Subcutaneous abdominal adipose tissue (tissue), 5 donors: ENCODE results near the gene MIGA2.

Experiments used
- H3K27ac ChIP-seq: one replicate; pipeline ENCODE4 v1.7.0; 2013; ENCODE audit warnings: low read depth, mild to moderate bottlenecking, inconsistent platforms, low read length, moderate library complexity
- H3K27me3 ChIP-seq, 5 donors: one replicate each; pipeline ENCODE4 v1.7.0; 2013; ENCODE audit warnings: low read length in 5 of 5, inconsistent platforms in 1 of 5; ENCODE audit not compliant: control insufficient read depth in 5 of 5, insufficient read depth in 4 of 5
- H3K36me3 ChIP-seq, 5 donors: one replicate each; pipeline ENCODE4 v1.7.0; 2013; ENCODE audit warnings: low read length in 5 of 5; ENCODE audit not compliant: control insufficient read depth in 5 of 5, insufficient read depth in 5 of 5
- H3K4me1 ChIP-seq, 5 donors: one replicate each; pipeline ENCODE4 v1.7.0; 2013; ENCODE audit warnings: low read length in 5 of 5, mild to moderate bottlenecking in 3 of 5, moderate library complexity in 1 of 5; ENCODE audit not compliant: control insufficient read depth in 5 of 5, insufficient read depth in 5 of 5
- H3K4me3 ChIP-seq, 5 donors: one replicate each; pipeline ENCODE4 v1.7.0; 2013; ENCODE audit warnings: low read length in 5 of 5, low read depth in 1 of 5
- H3K9ac ChIP-seq, 5 donors: one replicate each; pipeline ENCODE4 v1.7.0; 2013; ENCODE audit warnings: low read length in 5 of 5, mild to moderate bottlenecking in 4 of 5, moderate library complexity in 3 of 5
- H3K9me3 ChIP-seq, 5 donors: one replicate each; pipeline ENCODE4 v1.7.0; 2013; ENCODE audit warnings: low read length in 5 of 5; ENCODE audit not compliant: control insufficient read depth in 5 of 5
- donor health status: healthy.
- donor health status: healthy.
- donor health status: healthy.
- donor health status: healthy.
- donor health status: healthy.

Gene MIGA2

GRCh38 chr9:129069862-129070641 lies 33.6 kb downstream of the MIGA2 start:
- Histone ChIP-seq H3K4me1 (peaks cover 0 to 16% (median 11%) of the 10 kb centered on the region in 5 donors), H3K27me3 (no peaks in the 10 kb centered on the region), H3K9ac (peak overlapping the region in 1 of 5 donors; percentile 52), H3K36me3 (peaks cover 0 to 58% (median 48%) of the 10 kb centered on the region in 5 donors), H3K27ac (no peak overlapping the region), H3K4me3 (no peak overlapping the region), H3K9me3 (no peaks in the 10 kb centered on the region)

- peaks cover 0 to 16% (median 11%) of the 10 kb centered on the region in 5 donors for H3K4me1 ChIP-seq
- no peaks in the 10 kb centered on the region for H3K27me3 ChIP-seq
- no peaks in the 10 kb centered on the region for H3K9me3 ChIP-seq
- peaks cover 0 to 50% (median 43%) of the 10 kb centered on the region in 5 donors for H3K36me3 ChIP-seq
- H3K27ac ChIP-seq, result no peak overlapping the region
- H3K9ac ChIP-seq, result peak overlapping the region in 1 of 5 donors; percentile 10
- H3K4me3 ChIP-seq, result no peak overlapping the region
These were observed 34.5 kb downstream of the MIGA2 start for GRCh38 chr9:129070696-129071525.

- no peaks in the 10 kb centered on the region for H3K27me3 ChIP-seq
- peaks cover 0 to 47% (median 40%) of the 10 kb centered on the region in 5 donors for H3K36me3 ChIP-seq
- H3K9me3 ChIP-seq, result no peaks in the 10 kb centered on the region
- no peak overlapping the region for H3K4me3 ChIP-seq
- no peak overlapping the region for H3K9ac ChIP-seq
- peaks cover 0 to 16% (median 11%) of the 10 kb centered on the region in 5 donors for H3K4me1 ChIP-seq
- no peak overlapping the region for H3K27ac ChIP-seq
These were observed 35.2 kb downstream of the MIGA2 start for GRCh38 chr9:129071526-129072126.

GRCh38 chr9:129072171-129072570 lies 35.7 kb downstream of the MIGA2 start:
- no peak overlapping the region for H3K9ac ChIP-seq
- H3K27me3 ChIP-seq, result no peaks in the 10 kb centered on the region
- no peak overlapping the region for H3K27ac ChIP-seq
- peaks cover 0 to 16% (median 11%) of the 10 kb centered on the region in 5 donors for H3K4me1 ChIP-seq
- H3K9me3 ChIP-seq, result no peaks in the 10 kb centered on the region
- H3K36me3 ChIP-seq, result peaks cover 0 to 44% (median 39%) of the 10 kb centered on the region in 5 donors
- H3K4me3 ChIP-seq, result no peak overlapping the region

- Histone ChIP-seq H3K36me3 (peaks cover 0 to 32% (median 26%) of the 10 kb centered on the region in 5 donors), H3K4me3 (no peak overlapping the region), H3K4me1 (peaks cover 0 to 16% (median 11%) of the 10 kb centered on the region in 5 donors), H3K9ac (no peak overlapping the region), H3K27me3 (no peaks in the 10 kb centered on the region), H3K9me3 (no peaks in the 10 kb centered on the region), H3K27ac (no peak overlapping the region)
These were observed 37.0 kb downstream of the MIGA2 start for GRCh38 chr9:129073404-129073803.

- Histone ChIP-seq H3K9me3 (no peaks in the 10 kb centered on the region), H3K4me3 (no peak overlapping the region), H3K36me3 (peaks cover 0 to 25% (median 20%) of the 10 kb centered on the region in 5 donors), H3K4me1 (peaks cover 0 to 11% (median 8%) of the 10 kb centered on the region in 5 donors), H3K9ac (no peak overlapping the region), H3K27ac (no peak overlapping the region), H3K27me3 (no peaks in the 10 kb centered on the region)
These were observed 37.7 kb downstream of the MIGA2 start for GRCh38 chr9:129074106-129074505.

GRCh38 chr9:129075996-129076639 lies 39.7 kb downstream of the MIGA2 start:
- Histone ChIP-seq H3K36me3 (peaks cover 0 to 8% (median 6%) of the 10 kb centered on the region in 5 donors), H3K27me3 (no peaks in the 10 kb centered on the region), H3K9ac (no peak overlapping the region), H3K27ac (no peak overlapping the region), H3K4me3 (no peak overlapping the region), H3K4me1 (peaks cover 3 to 9% (median 7%) of the 10 kb centered on the region in 5 donors), H3K9me3 (no peaks in the 10 kb centered on the region)

- Histone ChIP-seq H3K4me3 (no peak overlapping the region), H3K9me3 (no peaks in the 10 kb centered on the region), H3K27ac (no peak overlapping the region), H3K4me1 (peaks cover 3 to 13% (median 11%) of the 10 kb centered on the region in 5 donors), H3K27me3 (no peaks in the 10 kb centered on the region), H3K36me3 (peaks cover 0 to 4% (median 2%) of the 10 kb centered on the region in 5 donors), H3K9ac (no peak overlapping the region)
These were observed 40.2 kb downstream of the MIGA2 start for GRCh38 chr9:129076640-129077037.

GRCh38 chr9:129077236-129077635 lies 40.8 kb downstream of the MIGA2 start:
- peaks cover 5 to 19% (median 17%) of the 10 kb centered on the region in 5 donors for H3K4me1 ChIP-seq

More at GRCh38 chr9:129077236-129077635, 40.8 kb downstream of the MIGA2 start:
- Histone ChIP-seq H3K27ac (no peak overlapping the region), H3K27me3 (no peaks in the 10 kb centered on the region), H3K9me3 (no peaks in the 10 kb centered on the region), H3K4me3 (no peak overlapping the region), H3K9ac (no peak overlapping the region), H3K36me3 (no peaks in the 10 kb centered on the region)
